Measurements from ENCODE around the gene TP53I13. TPM values are rescaled to one million over a fixed set of nuclear protein-coding genes. Genes with fewer than 3 reads are reported as not detected.

Gene TP53I13
- total RNA-seq, 2 experiments from 2014 or later = 112 to 118 TPM

Other genes with a start within 250 kb of the TP53I13 start
- gene TAOK1, start 178.3 kb upstream of the TP53I13 start, total RNA-seq = 10 to 100 TPM; 50.0 to 51.0 TPM
- 10 to 100 TPM; 18.5 to 19.3 TPM for gene ABHD15, start 1.7 kb upstream of the TP53I13 start, total RNA-seq
- gene GIT1, start 20.9 kb downstream of the TP53I13 start, total RNA-seq = 10 to 100 TPM; 76.6 to 80.4 TPM
- gene ANKRD13B, start 24.4 kb downstream of the TP53I13 start, total RNA-seq = 10 to 100 TPM; 11.3 to 13.6 TPM
- gene CORO6, start 54.2 kb downstream of the TP53I13 start, total RNA-seq = 1 to 10 TPM; 5.3 to 5.6 TPM

Data from activated CD4-positive, alpha-beta memory T cell treated with anti-CD3 and anti-CD28 coated beads, Interleukin-2, amount 10 ng/mL, durations not matched to agents 7 days and 5 days (primary cell).